ENCODE data around the gene PRPF40B.

The PRPF40B gene

GRCh38 chr12:49635036-49635435 is 11.7 kb downstream of the PRPF40B start:
- in situ Hi-C loops (cut with MboI; ENCODE audit: low sequenced_read_pairs), result no loop called here

DNA sequence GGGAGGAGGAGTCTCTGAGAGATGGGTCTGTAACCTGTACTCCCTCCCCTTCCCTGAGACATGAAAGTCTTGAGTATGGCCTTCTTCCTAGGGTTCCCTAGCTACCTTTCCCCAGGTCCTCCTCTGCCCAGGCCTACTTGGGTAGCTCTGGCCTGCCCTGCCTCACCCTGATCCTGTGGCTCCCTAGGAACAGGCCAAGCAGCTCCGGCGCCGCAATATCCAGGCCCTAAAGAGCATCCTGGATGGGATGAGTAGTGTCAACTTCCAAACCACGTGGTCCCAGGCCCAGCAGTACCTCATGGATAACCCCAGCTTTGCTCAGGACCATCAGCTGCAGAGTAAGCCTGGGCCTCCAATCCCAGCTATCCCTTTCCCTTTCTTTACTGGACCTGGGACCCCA is 12.3 kb downstream of the PRPF40B start:
- in situ Hi-C loops (cut with MboI; ENCODE audit: low sequenced_read_pairs), result no loop called here

- in situ Hi-C loops (cut with MboI; ENCODE audit: low sequenced_read_pairs), result no loop called here
These were observed 13.2 kb downstream of the PRPF40B start for GRCh38 chr12:49636574-49636973.

DNA sequence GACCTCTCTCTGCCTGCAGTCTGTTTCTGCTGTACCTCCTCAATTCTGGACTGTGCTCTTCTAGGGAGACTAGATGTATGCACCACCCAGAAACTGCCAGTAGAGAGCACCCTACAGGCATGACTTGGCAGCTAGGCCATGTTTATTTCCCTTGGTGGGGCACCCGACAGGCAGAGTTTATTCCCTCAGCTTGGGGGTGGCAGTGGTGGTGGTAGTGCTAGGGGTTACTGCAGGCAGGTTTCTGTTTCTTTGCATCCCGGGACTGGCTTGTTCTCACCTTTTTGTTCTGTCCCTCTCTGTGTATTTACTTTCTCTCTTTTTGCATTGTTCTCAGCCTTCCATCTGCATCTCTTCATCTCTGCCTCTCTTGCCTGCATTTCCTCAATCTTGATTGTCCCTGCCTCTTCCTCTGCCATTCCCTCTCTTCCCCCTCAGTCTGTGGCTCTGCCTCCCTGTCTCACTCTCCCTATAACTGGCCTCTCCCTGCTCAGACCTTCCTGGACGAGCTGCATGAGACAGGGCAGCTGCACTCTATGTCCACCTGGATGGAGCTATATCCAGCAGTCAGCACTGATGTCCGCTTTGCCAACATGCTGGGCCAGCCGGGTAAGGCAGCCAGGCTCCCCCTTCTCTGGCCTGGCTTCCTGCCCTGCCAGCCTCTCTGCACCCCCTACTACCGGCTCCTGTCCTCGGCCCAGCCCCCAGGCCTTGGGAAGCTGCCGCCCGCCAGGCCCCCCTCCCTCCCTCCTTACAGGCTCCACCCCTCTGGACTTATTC is 13.8 kb downstream of the PRPF40B start:
- in situ Hi-C loops (cut with MboI; ENCODE audit: low sequenced_read_pairs), result no loop called here

GRCh38 chr12:49641748-49642369 is 18.5 kb downstream of the PRPF40B start:
- in situ Hi-C loops (cut with MboI; ENCODE audit: low sequenced_read_pairs), result loop anchor here (5.0 kb wide), 1 partner anchor 65 kb away; the partner anchor contains the start of gene FMNL3

GRCh38 chr12:49642370-49642802 is 19.0 kb downstream of the PRPF40B start:
- in situ Hi-C loops (cut with MboI; ENCODE audit: low sequenced_read_pairs), result loop anchor here (5.0 kb wide), 1 partner anchor 65 kb away; the partner anchor contains the start of gene FMNL3

GRCh38 chr12:49643135-49643534 is 19.8 kb downstream of the PRPF40B start:
- in situ Hi-C loops (cut with MboI; ENCODE audit: low sequenced_read_pairs), result loop anchor here (5.0 kb wide), 1 partner anchor 64 kb away; the partner anchor contains the start of gene FMNL3

- in situ Hi-C loops (cut with MboI; ENCODE audit: low sequenced_read_pairs), result loop anchor here (5.0 kb wide), 1 partner anchor 63 kb away; the partner anchor contains the start of gene FMNL3
These were observed 20.7 kb downstream of the PRPF40B start for GRCh38 chr12:49643961-49644619.

GRCh38 chr12:49644620-49644994 is 21.2 kb downstream of the PRPF40B start:
- in situ Hi-C loops (cut with MboI; ENCODE audit: low sequenced_read_pairs), result loop anchor here (5.0 kb wide), 1 partner anchor 63 kb away; the partner anchor contains the start of gene FMNL3

GRCh38 chr12:49645146-49646039 is 22.0 kb downstream of the PRPF40B start:
- in situ Hi-C loops (cut with MboI; ENCODE audit: low sequenced_read_pairs), result no loop called here

- in situ Hi-C loops (cut with MboI; ENCODE audit: low sequenced_read_pairs), result no loop called here
These were observed 23.0 kb downstream of the PRPF40B start for GRCh38 chr12:49646331-49646830.

DNA sequence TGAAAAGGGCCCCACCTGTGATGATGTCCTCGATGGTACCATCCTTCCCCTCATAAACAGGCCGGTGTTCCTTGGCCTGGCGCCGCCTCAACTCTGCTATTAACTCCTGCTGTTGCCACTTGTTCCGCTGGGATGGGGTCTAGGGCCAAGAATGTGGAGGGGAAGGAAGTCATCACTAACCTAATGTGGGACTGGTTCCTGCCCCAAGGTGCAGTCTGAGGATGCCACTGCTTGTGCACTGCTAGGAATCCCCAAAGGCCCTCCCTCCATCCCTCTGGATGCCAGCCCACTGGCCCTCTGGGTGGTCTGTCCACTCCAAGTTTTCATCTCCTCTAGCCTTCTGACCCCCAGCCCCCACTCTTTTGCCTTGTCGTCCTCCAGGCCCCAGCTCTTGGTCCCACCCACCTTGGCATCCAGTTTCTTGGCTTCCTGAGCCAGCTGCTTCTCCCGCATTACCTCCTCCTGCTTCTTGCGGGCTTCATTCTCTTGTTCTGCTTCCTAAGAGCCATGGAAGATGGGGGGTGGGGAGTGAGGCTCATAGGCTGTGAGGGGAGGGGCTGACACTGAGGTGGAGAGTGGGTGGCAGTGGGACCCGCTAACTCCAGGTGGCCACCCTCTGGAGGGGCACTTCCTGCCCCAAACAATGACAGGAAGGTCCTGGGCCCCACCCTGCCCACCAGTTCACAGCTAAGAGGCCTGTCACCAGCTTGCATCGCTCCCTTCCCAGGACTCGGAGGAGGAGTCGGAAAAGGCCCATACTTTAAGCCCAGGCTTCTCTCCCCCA is 23.7 kb downstream of the PRPF40B start:
- in situ Hi-C loops (cut with MboI; ENCODE audit: low sequenced_read_pairs), result no loop called here

DNA sequence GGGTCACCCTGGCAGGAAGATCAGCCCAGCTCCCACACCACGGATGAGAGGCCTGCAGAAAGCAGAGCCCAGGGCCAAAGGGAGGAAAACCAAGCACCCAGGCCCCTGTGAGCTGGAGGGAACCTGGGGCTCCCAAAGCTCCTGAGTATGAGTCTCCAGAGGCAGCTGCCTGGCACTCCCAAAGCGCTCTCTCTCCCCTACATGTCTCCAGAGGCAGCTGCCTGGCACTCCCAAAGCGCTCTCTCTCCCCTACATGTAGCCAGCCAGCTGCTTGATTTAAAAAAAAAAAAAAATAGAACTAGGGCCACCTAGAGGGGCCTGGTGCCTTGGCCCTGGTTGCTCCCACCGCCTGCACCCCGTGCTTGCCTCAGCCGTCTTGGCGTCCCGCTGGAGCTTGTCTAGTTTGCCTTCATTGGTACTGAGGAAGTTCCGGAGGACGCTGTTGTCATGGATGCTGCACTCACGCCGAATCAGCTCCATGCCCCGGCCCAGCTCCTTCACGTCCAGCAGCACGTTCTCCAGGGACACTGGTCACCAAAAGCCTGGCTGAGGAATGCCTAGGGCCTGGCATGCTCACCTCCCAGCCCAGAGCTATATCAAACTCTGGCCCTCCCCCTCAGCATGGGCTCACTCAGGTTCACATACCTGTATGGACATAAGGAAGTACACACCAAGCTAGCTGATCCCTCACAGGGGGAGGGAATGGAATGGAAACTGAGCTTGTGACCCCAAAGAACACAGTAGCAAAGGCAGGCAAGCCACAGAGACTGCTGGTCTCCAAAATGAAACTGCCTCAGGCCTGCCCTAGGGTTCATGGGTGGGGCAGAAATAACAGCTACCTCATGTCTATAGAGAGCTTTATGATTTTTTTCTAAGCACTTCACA is 24.7 kb downstream of the PRPF40B start:
- in situ Hi-C loops (cut with MboI; ENCODE audit: low sequenced_read_pairs), result no loop called here

GRCh38 chr12:49648712-49649003 is 25.3 kb downstream of the PRPF40B start:
- in situ Hi-C loops (cut with MboI; ENCODE audit: low sequenced_read_pairs), result no loop called here

DNA sequence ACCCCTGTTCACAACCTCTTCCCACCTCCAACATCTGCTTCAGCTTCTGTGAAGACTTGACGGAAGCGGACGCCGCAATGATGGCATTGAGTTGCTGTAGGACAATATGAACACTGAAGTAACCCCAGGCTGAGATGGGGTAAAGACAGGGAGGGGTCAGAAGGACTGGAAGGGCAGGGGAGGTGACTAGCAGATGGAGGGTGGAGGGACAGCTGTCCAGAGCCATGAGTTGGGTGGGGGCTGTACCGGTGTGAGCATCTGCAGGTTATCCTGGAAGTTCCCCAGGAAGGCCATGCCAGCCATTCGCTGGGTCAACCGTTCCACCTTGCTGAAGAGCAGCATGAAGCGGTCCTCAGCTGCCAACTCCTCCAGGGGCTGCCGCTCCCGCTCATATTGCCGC is 26.1 kb downstream of the PRPF40B start:
- in situ Hi-C loops (cut with MboI; ENCODE audit: low sequenced_read_pairs), result no loop called here

GRCh38 chr12:49649892-49650291 is 26.5 kb downstream of the PRPF40B start:
- in situ Hi-C loops (cut with MboI; ENCODE audit: low sequenced_read_pairs), result no loop called here

- in situ Hi-C loops (cut with MboI; ENCODE audit: low sequenced_read_pairs), result no loop called here
These were observed 28.5 kb downstream of the PRPF40B start for GRCh38 chr12:49651855-49652254.

DNA sequence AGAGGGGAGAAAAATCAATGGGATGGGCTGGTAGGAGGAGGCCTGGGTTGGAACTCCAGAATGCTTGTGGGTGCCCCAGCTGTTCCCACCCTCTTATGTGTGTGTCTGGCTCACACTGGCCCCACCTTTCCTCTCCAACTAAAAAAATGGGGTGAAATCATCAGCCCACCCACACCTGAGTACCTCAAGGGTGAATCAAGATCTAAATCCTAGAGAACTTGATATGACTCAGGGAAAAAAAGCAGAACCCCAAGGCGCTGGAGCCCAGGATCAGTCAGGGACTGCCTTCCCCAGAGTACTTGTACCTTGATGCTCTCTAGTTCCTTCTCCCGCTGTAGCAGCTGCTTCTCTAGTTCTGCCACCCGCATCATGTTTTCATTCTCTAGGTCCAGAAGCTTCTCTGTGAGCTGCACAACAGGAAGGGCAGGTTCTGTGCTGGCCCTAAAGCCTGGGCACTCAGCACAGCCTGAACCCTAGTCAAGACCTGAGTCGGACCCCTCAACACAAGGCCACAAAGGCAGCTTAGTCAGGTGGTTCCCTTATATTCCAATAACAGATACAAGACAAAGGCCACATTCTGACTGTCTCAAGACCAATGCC is 29.7 kb downstream of the PRPF40B start:
- in situ Hi-C loops (cut with MboI; ENCODE audit: low sequenced_read_pairs), result no loop called here

Measured in HL-60/S4 treated with phorbol 12-myristate 13-acetate at 8.2 ng/mL for 4 days and 3 days (cell line).